Measurements from ENCODE around the gene ANKRD55. TPM values are rescaled to one million over a fixed set of nuclear protein-coding genes. Genes with fewer than 3 reads are reported as not detected.

The ANKRD55 gene
- total RNA-seq, 4 donors from 2014 or later: not detected

- no peak for TF ChIP-seq CTCF (IDR thresholded peaks at IDR 0.05; ENCODE audit: low read depth)
Observed at GRCh38 chr5:56262279-56262678, 29.1 kb upstream of the ANKRD55 start.

GRCh38 chr5:56259002-56259511 is 25.9 kb upstream of the ANKRD55 start:
- TF ChIP-seq CTCF (IDR thresholded peaks at IDR 0.05; ENCODE audit: low read depth): no peak

- no peak for TF ChIP-seq CTCF (IDR thresholded peaks at IDR 0.05; ENCODE audit: low read depth)
Observed at GRCh38 chr5:56257010-56257409, 23.9 kb upstream of the ANKRD55 start.

- no peak for TF ChIP-seq CTCF (IDR thresholded peaks at IDR 0.05; ENCODE audit: low read depth)
Observed at GRCh38 chr5:56255502-56255901, 22.4 kb upstream of the ANKRD55 start.

GRCh38 chr5:56253924-56254323 is 20.8 kb upstream of the ANKRD55 start:
- no peak for TF ChIP-seq CTCF (IDR thresholded peaks at IDR 0.05; ENCODE audit: low read depth)

GRCh38 chr5:56253126-56253525 is 20.0 kb upstream of the ANKRD55 start:
- TF ChIP-seq CTCF (IDR thresholded peaks at IDR 0.05; ENCODE audit: low read depth): no peak

GRCh38 chr5:56251918-56252553 is 18.9 kb upstream of the ANKRD55 start:
- TF ChIP-seq CTCF (IDR thresholded peaks at IDR 0.05; ENCODE audit: low read depth): no peak

All from subcutaneous adipose tissue (tissue), 4 donors.